ENCODE data around the gene MZF1.

MZF1 gene

DNA sequence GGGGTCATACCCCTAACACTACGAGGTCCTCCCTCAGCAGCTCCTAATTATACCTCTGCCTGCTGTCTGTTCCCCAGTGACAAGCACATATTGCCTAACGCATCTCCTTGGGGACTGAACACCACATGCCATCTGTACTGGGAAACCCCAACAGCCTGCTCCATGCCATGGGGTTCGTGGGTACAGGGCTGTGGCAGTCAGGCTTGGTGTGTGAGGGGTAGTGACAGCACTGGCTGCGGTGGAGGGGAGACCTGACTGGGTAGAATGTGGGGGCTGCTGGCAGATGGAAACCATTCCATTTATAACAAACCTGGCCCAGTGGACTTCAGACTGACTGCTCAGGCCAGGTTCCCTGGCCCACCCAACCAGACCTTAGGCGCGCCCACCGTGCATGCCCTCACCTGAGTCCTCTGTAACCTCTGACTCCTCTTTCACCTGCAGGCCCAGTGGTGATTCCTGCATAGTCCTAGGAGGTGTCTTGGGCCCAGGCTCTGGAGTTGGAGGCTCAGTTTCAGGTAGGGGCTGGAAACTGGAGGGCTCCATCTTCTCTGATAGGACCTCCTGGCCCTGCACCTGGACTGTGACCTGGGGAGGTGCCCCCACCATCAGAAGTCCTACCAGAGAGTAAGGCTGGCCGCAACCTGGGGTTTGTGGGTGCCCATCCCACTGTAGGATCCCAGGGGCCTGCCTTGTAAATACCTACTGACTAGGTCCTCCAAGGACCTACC, 3.0 kb downstream of the MZF1 start:
- peak; percentile 13 for DNase-seq

DNA sequence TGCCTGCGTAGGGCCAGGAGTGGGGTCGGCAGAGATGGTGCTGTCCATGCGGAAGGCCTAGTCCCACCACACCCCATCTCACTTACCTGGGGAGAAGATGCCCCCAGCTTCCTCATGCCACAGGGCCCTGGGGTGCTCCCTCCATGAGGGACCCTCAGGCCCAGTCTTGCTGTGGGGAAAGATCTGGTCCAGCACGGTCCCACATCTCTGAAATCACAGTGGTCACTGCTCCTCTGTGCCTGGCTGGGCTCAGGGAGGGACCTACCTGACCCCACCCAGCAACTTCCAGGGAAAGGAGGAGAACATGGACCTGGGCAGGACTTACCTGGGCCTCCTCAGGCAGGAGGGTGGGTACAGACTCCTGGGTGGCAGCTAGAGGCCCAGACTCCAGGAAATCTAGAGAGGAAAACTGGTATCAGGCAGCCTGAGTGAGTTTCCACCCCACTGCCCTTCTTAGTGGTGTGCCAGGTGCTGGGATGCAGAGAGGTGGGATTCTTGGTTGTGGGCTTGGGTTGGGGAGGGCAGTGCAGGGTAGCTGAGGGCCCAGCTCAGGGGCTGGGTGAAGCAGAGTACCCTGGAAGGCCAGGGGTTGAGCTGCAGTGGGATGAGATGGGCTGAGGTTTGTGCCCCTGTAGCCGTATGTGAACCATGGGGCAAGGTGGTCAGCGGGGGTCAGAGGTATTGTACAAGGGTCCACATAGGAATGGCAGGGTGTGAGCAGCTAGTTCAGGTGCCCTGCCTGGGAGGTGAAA, 3.8 kb downstream of the MZF1 start:
- DNase-seq: peak; percentile 12

DNA sequence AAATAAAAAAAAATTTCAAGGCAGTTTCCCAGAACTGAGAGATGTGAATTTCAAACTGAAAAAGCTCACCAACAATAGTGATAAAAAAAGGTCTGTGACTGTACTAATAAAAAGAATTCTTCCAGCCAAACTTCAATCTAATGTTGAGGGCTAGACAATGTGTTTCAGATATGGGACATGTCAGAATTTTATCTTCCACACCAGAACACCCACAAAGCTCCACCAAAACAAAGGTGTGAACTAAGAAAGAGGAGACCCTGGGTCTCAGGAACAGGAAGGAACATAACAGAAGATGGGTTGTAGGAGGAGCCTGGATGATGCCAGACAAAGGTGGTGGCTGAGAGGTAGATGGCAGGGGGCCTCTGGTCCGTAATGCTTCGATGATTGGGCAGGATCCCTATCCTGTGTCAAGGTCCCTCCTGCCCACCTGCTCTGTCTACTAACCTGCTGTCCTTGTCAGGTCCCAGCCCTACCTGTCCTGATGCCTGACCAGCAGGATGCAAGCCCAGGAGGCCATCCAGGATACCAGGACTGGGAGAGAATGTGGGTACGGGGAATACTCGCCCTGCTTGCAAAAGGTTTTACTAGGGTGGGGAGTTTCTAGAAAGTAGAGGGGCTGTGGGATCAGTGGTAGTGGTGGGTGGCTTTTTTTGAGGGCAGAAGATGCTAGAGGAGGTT, 4.5 kb downstream of the MZF1 start:
- peak; percentile 11 for DNase-seq

DNA sequence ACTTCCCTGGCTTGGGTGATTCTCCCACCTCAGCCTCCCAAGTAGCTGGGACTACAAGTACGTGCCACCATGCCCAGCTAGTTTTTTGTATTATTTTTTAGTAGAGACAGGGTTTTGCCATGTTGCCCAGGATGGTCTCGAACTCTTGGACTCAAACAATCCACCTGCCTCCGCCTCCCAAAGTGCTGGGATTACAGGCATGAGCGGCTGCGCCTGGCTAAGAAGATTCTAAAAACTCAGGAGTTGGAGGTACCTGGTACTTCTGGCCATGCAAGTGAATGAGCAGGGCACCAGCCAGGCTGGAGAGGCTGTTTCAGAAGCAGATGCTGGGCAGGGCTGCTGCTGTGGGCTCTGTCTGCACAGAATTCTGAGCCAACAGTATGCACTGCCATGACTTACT, 6.1 kb downstream of the MZF1 start:
- no peak for DNase-seq

DNA sequence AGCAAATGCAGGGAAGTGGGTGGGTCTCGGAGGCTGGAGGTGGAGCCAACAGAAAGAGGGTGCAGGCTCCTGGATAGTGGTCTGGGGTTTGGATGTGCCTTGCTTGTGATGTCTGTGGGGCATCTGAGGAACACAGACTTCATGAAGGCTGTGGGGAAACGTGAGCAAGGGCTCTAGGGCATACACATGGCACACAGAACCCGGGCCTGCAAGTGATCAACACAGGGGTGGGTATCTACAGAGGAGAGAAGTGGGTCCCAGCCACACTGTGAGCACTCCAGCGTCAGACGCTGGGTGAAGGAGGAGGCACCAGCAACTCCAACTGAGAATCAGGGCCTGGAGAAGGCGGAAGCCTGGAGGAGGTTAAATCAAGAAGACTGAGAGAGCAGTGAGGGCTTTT, 9.3 kb downstream of the MZF1 start:
- no peak for DNase-seq

DNA sequence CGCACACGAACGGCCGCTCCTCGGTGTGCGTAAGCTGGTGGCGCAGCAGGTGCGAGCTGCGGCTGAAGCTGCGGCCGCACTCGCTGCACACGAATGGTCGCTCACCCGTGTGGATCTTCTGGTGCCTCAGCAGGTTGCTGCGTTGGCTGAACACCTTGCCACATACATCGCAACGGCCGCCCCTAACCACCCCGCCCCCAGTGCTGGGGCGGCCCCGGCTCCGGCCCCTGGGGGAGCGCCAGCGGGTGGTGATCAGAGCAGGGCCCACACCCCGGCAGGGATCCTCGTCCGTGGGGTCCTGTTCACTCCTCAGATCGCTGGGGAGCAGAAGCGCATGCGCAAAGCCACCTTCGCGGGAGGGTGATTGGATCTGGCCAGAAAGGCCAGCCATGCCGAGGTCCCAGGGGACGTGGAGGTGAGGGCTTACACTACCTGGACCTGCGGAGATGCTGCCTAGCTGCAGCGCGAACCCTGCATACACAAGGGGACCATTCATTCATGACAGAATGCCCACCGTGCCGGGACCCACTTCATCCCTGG, 10.0 kb downstream of the MZF1 start:
- peak; percentile 56 for DNase-seq

DNA sequence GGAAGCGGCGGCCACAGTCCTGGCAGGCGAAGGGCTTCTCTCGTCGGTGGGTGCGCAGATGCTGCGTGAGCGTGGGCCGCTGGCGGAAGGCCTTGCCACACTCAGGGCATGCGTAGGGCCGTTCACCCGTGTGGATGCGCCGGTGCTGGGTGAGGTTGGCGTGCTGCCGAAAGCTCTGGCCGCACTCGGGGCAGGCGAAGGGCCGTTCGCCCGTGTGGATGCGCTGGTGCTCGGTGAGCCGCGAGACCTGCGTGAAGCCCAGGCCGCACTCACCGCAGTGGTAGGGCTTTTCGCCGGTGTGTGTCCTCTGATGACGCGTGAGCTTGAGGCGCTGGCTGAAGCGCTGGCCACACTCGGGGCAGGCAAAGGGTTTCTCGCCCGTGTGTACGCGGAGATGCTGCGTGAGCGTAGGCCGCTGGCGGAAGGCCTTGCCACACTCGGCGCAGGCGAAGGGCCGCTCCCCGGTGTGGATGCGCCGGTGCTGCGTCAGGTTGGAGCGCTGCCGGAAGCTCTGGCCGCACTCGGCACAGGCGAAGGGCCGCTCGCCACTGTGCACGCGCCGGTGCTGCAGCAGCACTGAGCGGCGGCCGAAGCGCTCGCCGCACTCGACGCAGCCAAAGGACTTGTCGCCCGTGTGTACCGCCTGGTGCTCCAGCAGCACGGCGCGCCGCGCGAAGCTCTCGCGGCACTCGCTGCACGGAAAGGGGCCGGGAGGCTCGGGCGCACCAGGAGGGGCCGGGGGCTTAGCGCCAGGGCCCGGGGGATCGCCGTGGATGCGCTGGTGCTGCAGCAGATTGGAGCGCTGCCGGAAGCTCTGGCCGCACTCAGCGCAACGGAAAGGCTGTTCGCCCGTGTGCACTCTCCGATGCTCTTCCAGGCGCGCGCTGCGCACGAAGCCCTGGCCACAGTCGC, 10.8 kb downstream of the MZF1 start:
- DNase-seq: peak; percentile 37

DNA sequence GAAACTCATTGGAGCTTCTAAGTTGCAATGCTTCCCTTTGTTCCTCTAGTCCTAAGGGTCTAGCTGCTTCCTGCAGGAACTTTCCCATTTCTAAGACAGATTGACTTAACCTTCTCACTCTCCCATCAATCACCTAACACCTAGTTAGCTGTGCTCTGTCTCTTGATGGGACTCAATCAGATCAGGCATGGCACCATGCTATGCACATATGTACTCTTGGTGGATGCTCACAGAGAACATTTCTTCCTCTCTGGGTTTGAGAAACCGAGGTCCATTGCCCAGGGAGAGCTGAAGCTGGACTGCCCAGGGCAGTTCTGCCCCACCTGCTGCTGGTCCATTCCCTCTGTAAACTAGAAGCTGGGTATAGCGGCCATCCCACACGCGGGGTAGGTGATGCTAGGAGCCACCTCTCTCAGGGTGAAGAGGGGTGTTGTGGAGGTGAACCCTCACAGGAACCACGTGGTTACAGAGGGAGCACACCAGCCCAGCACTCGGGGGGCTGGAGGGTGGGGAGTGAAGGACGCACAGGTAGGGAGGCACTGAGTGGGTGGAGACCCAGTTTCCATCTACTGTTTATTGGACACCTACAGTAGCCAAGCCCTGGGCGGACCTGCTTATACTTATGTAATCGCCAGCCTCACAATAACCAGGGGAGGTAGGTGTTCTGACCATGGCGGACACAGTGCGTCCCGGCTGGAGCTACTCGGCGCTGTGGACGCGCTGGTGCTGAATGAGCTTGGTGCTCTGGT, 11.6 kb downstream of the MZF1 start:
- DNase-seq: no peak

DNA sequence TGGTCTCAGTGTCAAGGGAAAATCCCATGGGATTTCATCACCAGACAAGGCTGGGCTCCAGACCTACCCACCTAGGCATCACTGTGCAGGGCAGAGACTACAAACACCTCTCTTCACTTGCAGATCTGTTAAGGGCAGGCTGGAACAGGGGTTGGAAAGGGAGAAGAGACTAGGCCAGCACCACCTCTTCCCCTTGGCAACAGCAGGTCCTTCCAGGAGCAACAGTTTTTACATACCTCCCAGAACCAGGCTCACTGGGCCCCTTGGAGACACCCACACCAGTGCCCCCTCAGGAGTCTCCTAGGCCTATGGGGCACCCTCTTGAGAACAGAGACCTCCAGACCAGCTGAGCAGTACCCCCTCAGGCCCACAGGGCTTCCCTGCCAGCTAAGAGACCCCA, 12.2 kb downstream of the MZF1 start:
- DNase-seq: no peak

DNA sequence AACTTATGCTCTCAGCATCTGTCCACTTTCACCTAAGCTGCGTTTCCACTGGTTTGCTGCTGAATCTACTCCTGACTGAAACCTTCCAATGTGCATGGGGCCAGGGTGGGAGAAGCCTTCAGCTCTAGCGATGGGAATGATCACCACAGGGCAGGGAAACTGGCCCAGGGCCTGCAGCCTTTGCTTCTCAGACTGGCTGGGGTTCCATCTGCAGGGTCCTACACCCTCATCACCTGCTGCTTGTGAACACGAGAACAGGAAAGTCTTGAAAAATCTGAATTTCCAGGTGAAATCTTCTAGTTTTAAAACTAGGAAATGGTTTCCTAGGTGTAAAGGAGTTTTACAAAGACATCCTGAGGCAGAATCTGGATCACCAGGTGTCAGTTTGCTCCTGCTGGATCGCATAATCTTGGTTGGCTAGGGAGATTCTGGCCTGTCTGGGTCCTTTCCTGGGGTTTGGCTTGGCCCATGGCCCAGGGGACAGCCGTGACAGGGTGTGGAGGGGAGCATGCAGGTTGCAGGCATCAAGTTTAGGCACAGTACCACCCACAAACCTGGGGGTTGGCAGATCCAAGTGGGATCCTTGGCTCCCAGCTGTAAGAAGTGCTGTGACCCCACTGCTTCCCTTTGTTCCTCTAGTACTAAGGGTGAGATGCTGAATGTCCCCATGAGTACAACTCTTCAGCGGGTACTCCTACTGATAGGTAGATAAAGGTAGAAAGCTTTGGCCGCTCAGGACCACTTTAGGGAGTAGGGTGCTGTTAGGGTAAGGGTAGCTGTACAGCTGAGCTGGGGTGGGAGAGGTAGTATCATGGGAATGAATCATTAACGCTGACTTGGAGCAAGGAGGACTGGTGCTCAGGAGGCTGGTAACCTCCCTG, 12.9 kb downstream of the MZF1 start:
- DNase-seq: no peak

DNA sequence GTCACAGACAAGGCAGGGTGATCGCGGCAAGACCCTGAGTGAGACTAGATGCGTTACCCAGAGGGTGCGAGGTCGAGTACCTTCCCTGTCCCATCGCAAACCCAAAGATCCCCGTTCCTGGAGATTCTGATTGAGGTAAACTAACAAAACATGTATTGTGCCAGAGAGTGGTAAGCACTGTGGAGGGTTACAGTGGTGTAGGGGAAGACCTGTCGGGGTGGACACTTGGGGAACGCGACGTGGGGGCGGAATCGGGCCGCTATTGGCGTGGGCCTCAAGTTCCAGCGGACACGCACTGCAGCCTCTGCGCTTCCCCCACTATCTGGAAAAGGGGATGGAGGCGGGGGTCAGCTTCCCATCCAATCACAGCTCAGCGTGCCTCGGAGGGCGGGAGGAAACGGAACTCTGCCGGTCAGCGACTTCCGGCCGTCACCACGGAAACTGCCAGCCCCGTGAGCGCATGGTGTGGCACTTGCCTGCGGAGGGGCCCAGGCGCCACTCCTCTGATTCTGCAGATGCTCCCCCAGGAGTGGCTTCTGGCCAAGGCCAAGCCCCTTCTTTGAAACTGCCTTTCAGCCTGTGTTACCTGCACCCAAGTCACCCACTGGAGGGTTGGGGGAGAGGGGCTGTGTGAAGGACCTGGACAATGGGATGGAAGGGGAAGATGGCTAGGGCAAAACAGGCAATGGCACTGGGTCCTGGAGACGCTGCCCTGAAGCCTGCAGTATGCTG, 13.7 kb downstream of the MZF1 start:
- peak; percentile 87 for DNase-seq

DNA sequence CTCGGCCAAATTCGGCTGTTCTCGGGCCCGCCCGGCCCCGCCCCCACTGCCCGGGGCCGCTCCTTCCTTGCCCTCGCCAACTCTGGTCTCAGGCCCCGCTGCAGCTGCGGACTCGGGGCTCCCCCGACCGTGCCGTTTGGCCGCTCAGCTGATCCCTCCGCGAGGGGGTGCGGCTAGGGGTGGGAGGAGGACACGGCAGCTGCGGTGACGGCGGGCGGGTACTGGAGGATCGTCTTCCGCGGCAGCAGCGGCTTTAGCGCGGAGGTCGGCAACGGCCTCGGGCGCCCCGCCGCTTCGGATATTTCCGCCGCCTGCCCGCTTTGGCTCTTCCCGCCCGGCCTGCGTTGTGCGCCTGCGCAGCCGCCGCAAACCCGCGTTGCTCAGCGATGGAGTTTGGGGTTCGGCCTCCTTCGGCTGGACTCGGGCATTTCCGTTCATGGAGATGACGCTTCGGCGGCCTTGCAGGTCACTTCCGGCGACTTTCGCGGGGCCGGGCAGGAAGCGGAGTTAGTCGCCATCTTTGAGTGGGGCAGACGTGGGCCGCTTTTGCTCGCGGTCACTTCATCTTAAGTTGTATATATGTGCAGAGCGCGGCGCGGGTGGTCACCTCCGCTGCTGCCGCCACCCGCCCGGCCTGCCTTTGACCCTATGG, 14.4 kb downstream of the MZF1 start:
- DNase-seq: peak; percentile 99

DNA sequence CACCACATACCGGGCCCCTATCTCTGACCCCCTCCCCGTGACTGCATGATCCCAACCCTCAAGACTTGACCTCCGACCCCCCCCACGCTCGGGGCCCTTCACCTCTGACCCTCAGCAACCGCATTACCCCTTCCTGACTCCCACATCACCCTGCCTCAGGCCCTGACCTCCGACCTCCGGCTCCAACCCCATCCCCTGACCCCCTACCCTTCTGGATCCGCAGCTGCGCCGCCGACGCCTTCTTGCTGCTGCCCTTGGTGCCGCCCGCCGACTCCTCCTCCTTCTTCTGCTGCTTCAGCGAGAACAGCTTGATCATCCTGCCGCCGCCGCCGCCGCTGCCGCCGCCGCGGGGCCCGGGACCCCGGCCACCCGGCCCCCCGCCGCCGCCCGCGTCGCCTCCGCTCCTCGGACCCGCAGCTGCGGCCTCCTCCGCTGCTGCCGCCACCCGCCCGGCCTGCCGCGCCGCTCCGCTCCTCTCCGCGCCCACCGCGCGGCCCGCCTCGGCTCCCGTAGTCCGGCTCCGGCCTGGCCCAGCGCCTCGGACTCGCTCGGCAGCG, 15.0 kb downstream of the MZF1 start, which contains the start of gene UBE2M:
Gene UBE2M, minus strand, starts transcription at position 546 of the 557 bp plus-strand sequence. Its CDS starts 230 bp downstream, at position 316.
- DNase-seq: peak; percentile 59

DNA sequence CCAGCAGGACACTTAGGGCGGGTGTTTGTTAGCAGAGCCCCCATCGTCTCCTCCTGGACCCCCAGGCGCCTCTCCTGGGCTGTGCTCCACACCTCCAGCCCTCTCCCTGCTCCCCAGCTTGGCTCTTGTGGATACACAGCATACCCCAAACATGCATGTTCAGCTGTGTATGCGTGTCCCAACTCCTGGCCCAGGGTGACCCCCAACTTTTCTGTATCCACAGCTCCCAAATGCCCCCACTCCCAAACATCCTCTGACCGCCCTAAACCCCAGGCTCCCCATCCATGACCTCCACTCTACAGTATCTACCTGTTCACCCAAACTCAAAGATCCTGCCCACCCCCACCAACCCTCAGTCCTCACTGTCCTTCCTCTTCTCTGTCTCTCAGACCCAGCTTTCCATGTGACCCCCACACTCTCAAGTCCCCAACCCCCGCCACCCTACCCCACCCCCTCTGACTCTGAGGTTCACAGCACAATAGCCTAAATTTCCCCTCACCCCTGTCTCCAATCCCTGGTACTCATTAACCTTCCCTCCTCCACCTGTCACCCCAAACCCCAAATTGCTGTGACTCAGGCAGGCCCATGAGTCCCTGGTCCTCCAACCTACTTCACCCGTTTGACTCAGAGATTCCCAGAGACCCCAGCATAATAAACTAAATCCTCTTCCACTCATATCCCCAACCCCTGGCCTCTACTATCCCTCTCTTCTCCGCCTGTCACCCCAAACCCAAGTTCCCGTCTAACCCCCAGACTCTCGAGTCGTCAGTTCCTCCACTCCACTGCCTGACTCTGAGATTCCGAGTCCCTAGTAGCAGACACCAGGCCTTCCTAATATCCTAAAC, 15.7 kb downstream of the MZF1 start:
- DNase-seq: no peak

DNA sequence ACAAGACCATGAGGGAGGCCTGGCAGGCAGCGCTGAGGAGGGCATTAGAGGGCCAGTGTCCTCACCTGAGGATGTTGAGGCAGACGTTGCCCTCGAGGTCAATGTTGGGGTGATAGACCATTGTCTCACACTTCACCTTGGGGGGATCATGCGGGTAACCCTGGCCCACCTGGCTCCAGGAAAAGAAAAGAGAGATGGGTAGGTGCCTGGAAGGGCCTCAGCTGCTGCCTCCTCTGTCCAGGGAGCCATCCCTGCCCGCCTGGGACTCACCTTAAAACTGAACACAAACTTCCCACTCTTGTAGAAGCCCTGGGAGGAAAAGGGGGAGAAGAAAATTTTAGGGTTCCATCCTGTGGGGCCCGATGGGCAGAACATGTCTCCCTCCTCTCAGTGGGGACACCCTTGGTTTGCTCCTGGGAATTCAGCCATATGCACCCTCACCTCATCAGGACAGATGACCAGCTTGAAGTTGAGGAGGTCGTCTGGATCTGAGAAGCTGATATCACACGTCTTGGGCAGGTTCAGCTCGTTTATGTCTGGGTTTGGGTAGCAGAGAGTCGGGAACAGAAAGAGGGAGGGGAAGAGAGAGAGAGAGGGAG, 16.4 kb downstream of the MZF1 start:
- no peak for DNase-seq

DNA sequence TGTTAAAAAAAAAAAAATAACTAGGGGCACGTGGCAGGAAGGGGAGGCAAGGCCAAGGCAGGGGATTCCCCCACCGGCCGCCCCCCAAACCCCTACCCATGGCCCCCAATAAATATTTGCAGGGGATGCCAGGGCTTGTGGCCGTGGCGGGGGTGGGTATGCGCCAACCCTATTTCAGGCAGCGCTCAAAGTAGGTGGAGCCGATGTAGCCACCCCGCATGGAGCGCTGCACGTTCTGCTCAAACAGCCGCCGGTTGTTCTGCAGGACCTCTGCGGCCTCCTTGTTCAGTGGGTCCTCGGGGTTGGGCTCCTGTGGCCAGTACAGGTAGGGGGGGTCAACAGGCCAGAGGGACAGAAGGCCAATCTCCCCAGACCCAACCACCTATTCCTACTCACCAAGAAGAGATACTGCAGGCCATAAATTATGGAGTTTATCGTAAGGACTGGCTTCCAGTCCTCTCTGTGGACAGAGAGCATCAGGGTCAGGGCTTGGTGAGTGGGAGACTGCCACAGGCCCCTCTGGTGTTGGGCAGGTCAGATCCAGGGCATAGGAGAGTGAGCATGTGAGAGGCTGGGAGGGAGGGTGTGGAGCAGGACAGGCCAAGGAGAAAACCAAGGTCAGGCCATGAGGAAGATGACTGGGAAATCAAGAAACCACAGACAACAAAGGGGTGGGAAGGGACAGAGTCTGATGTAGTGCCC, 17.1 kb downstream of the MZF1 start:
- no peak for DNase-seq

DNA sequence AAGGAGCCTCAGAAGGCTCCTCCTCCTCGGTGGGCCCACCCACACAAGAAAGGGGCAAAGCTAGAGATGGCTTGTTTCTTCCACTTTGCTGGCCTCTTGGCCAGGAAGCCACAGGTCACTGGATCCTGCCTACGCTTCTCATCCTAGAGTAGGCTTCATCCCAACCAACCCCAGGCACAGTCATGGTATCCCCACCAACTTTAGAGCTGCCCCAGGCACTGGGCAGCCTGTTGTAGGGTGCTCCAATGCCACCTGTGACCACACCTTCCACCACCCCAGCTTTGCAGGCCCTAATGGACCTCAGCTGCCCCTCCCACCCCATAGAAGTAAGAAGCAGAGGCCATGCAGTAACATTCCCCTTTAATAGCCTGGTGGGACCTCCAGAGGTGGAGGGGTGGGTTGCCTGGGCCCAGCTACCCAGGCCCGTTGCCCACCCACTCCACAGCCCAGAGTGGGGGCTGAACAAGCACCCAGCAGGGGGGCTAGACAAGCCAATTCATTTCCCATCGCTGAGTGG, 17.7 kb downstream of the MZF1 start:
- DNase-seq: no peak

Data from CD4-positive, alpha-beta T cell treated with Interleukin-15 for 1 hour (primary cell).